GM12864 (cell line): ENCODE results near the gene TMED9.

Experiments used
- DNase-seq: peaks from one replicate; pipeline ENCODE4 v3.0.0-alpha.2; 2011; ENCODE audit warnings: low read depth
- H3K4me3 ChIP-seq: 2 replicates; pipeline ENCODE4 v1.5.1; 2011; ENCODE audit warnings: mild to moderate bottlenecking, low read depth, low read length, control low read depth
- CTCF ChIP-seq: IDR thresholded peaks from 2 replicates; pipeline ENCODE4 v1.5.1; 2011; ENCODE audit warnings: low read depth, mild to moderate bottlenecking, moderate library complexity, low read length, control low read depth, inconsistent platforms; ENCODE audit errors: missing control alignments

The TMED9 gene

GRCh38 chr5:177600508-177601018 is 8.6 kb downstream of the TMED9 start:
- peak overlapping the region; percentile 75 for H3K4me3 ChIP-seq
- no peak for DNase-seq
- no peak for TF ChIP-seq CTCF

GRCh38 chr5:177601126-177601525 is 9.1 kb downstream of the TMED9 start:
- peak overlapping the region; percentile 75 for H3K4me3 ChIP-seq
- no peak for DNase-seq
- no peak for TF ChIP-seq CTCF

- no peak overlapping the region for H3K4me3 ChIP-seq
- TF ChIP-seq CTCF = peak; percentile 17
- DNase-seq = no peak
Observed at GRCh38 chr5:177601577-177602457, 9.8 kb downstream of the TMED9 start.

GRCh38 chr5:177602458-177602830 is 10.4 kb downstream of the TMED9 start:
- TF ChIP-seq CTCF = no peak
- no peak for DNase-seq
- no peak overlapping the region for H3K4me3 ChIP-seq

- no peak for DNase-seq
- no peak for TF ChIP-seq CTCF
- no peak overlapping the region for H3K4me3 ChIP-seq
Observed at GRCh38 chr5:177603631-177604030, 11.6 kb downstream of the TMED9 start.

- no peak for DNase-seq
- no peak for TF ChIP-seq CTCF
- H3K4me3 ChIP-seq = no peak overlapping the region
Observed at GRCh38 chr5:177604116-177604521, 12.1 kb downstream of the TMED9 start.

- TF ChIP-seq CTCF = no peak
- no peak overlapping the region for H3K4me3 ChIP-seq
- DNase-seq = no peak
Observed at GRCh38 chr5:177604656-177605055, 12.7 kb downstream of the TMED9 start.
